MM.1S (cell line): ENCODE results near the gene WIPF3.

Experiments used
- DNase-seq: peaks from one replicate; pipeline ENCODE4 v3.0.0-alpha.2; 2015
- H2AFZ ChIP-seq: fragments of 300-600 bp; sonication (generic); 2 replicates; pipeline ENCODE4 v1.6.0; 2016; ENCODE audit warnings: antibody characterized with exemption, low read length
- H3F3A ChIP-seq: fragments of 300-600 bp; sonication (generic); 2 replicates; pipeline ENCODE4 v1.6.1; 2016; ENCODE audit warnings: mild to moderate bottlenecking, antibody characterized with exemption, low read length, moderate library complexity, mixed read lengths; ENCODE audit not compliant: insufficient read depth
- H3K27ac ChIP-seq: fragments of 300-600 bp; sonication (generic); 2 replicates; pipeline ENCODE4 v1.5.1; 2016; ENCODE audit warnings: mild to moderate bottlenecking, low read length
- H3K27me3 ChIP-seq: fragments of 300-600 bp; sonication (generic); replicated peaks from 2 replicates; pipeline ENCODE4 v1.6.0; 2016; ENCODE audit warnings: low read length; ENCODE audit not compliant: insufficient read depth
- H3K36me3 ChIP-seq: fragments of 300-600 bp; sonication (generic); replicated peaks from 2 replicates; pipeline ENCODE4 v1.6.1; 2016; ENCODE audit warnings: mild to moderate bottlenecking, low read length, mixed read lengths; ENCODE audit not compliant: insufficient read depth
- H3K4me1 ChIP-seq: fragments of 300-600 bp; sonication (generic); 2 replicates; pipeline ENCODE4 v1.6.1; 2016; ENCODE audit warnings: low read length, mixed read lengths
- H3K4me2 ChIP-seq: fragments of 300-600 bp; sonication (generic); 2 replicates; pipeline ENCODE4 v1.6.0; 2016; ENCODE audit warnings: low read depth, low read length
- H3K4me3 ChIP-seq: fragments of 300-600 bp; sonication (generic); 2 replicates; pipeline ENCODE4 v1.5.1; 2016; ENCODE audit warnings: low read length, mixed read lengths
- H3K79me2 ChIP-seq: fragments of 300-600 bp; sonication (generic); 2 replicates; pipeline ENCODE4 v1.6.1; 2016; ENCODE audit warnings: mixed run types, low read length, mixed read lengths
- H3K9ac ChIP-seq: fragments of 300-600 bp; sonication (generic); 2 replicates; pipeline ENCODE4 v1.6.1; 2016; ENCODE audit warnings: low read length, mixed read lengths
- H3K9me2 ChIP-seq: fragments of 300-600 bp; sonication (generic); replicated peaks from 2 replicates; pipeline ENCODE4 v1.6.1; 2016; ENCODE audit warnings: mild to moderate bottlenecking, low read length, mixed read lengths; ENCODE audit not compliant: insufficient read depth
- H3K9me3 ChIP-seq: fragments of 300-600 bp; sonication (generic); replicated peaks from 2 replicates; pipeline ENCODE4 v1.6.1; 2016; ENCODE audit warnings: mild to moderate bottlenecking, low read length, mixed read lengths; ENCODE audit not compliant: insufficient read depth
- H4K20me1 ChIP-seq: fragments of 300-600 bp; sonication (generic); 2 replicates; pipeline ENCODE4 v1.6.1; 2016; ENCODE audit warnings: mild to moderate bottlenecking, low read length, moderate library complexity, mixed read lengths; ENCODE audit not compliant: insufficient read depth
- CTCF ChIP-seq: fragments of 300-600 bp; sonication (generic); IDR thresholded peaks from 2 replicates; pipeline ENCODE4 v1.5.1; 2016; ENCODE audit warnings: antibody characterized with exemption, low read length, mixed read lengths
- EZH2 ChIP-seq: fragments of 300-600 bp; sonication (generic); optimal IDR thresholded peaks from 2 replicates; pipeline ENCODE3; 2017; ENCODE audit warnings: low read depth, mild to moderate bottlenecking, antibody characterized with exemption, low read length, mixed read lengths
- EZH2phosphoT487 ChIP-seq: fragments of 300-600 bp; sonication (generic); IDR thresholded peaks from 2 replicates; pipeline ENCODE4 v1.6.1; 2018; ENCODE audit warnings: antibody characterized with exemption, low read length

Gene WIPF3

GRCh38 chr7:29815181-29816105, 9.1 kb downstream of the WIPF3 start:
- Histone ChIP-seq H2AFZ (no peak overlapping the region), H3K9me2 (no peaks in the 10 kb centered on the region), H3K27me3 (no peaks in the 10 kb centered on the region), H4K20me1 (no peaks in the 10 kb centered on the region), H3K27ac (no peak overlapping the region), H3K36me3 (no peaks in the 10 kb centered on the region), H3K9me3 (no peaks in the 10 kb centered on the region), H3K4me3 (no peak overlapping the region), H3K4me1 (no peaks in the 10 kb centered on the region), H3K79me2 (no peaks in the 10 kb centered on the region), H3F3A (no peaks in the 10 kb centered on the region), H3K4me2 (no peak overlapping the region), H3K9ac (no peak overlapping the region)
- DNase-seq: no peak
- TF ChIP-seq EZH2 (no peak), EZH2phosphoT487 (no peak), CTCF (no peak)

- no peaks in the 10 kb centered on the region for H3K36me3 ChIP-seq
- no peaks in the 10 kb centered on the region for H3K79me2 ChIP-seq
- no peak overlapping the region for H3K4me3 ChIP-seq
- H3K9me3 ChIP-seq: no peaks in the 10 kb centered on the region
- no peak for DNase-seq
- TF ChIP-seq CTCF (no peak), EZH2phosphoT487 (no peak)
- no peaks in the 10 kb centered on the region for H3K4me1 ChIP-seq
- no peak overlapping the region for H3K9ac ChIP-seq
- no peaks in the 10 kb centered on the region for H3F3A ChIP-seq
- no peak overlapping the region for H3K4me2 ChIP-seq
- no peak overlapping the region for H3K27ac ChIP-seq
- no peak overlapping the region for H2AFZ ChIP-seq
- no peaks in the 10 kb centered on the region for H3K9me2 ChIP-seq
- H3K27me3 ChIP-seq: no peaks in the 10 kb centered on the region
- no peaks in the 10 kb centered on the region for H4K20me1 ChIP-seq
Measured at GRCh38 chr7:29818308-29818707, 12.0 kb downstream of the WIPF3 start.

GRCh38 chr7:29825775-29826529, 19.6 kb downstream of the WIPF3 start:
- Histone ChIP-seq H2AFZ (peak overlapping the region; percentile 83), H3K4me2 (peak overlapping the region; percentile 78)
- peak; percentile 84 for DNase-seq

More at GRCh38 chr7:29825775-29826529, 19.6 kb downstream of the WIPF3 start:
- H3K36me3 ChIP-seq: no peaks in the 10 kb centered on the region
- no peaks in the 10 kb centered on the region for H3F3A ChIP-seq
- H3K9me2 ChIP-seq: no peaks in the 10 kb centered on the region
- H3K27ac ChIP-seq: peak overlapping the region; percentile 30; the same call in 1 of the 2 replicates
- peak overlapping the region; percentile 38; the same call in 1 of the 2 replicates for H3K9ac ChIP-seq
- no peaks in the 10 kb centered on the region for H3K79me2 ChIP-seq
- H3K4me1 ChIP-seq: no peaks in the 10 kb centered on the region
- no peaks in the 10 kb centered on the region for H4K20me1 ChIP-seq
- H3K27me3 ChIP-seq: no peaks in the 10 kb centered on the region
- TF ChIP-seq EZH2phosphoT487: no peak
- TF ChIP-seq EZH2: no peak
- TF ChIP-seq CTCF: no peak
- peak overlapping the region; percentile 56 for H3K4me3 ChIP-seq
- H3K9me3 ChIP-seq: no peaks in the 10 kb centered on the region
